Suppressor macrophage treated with lipopolysaccharide for 1 hour (primary cell): ENCODE data around the gene RNF217.
"Not testable (repeated sequence)": the region's sequence is repeated elsewhere in the genome, so short reads cannot be mapped to it uniquely, and the experiment has no call there.

Source experiments
- DNase-seq, 3 donors: peaks; one replicate each; pipeline ENCODE4 v3.0.0-alpha.2; 2020 to 2022

RNF217 gene

DNA sequence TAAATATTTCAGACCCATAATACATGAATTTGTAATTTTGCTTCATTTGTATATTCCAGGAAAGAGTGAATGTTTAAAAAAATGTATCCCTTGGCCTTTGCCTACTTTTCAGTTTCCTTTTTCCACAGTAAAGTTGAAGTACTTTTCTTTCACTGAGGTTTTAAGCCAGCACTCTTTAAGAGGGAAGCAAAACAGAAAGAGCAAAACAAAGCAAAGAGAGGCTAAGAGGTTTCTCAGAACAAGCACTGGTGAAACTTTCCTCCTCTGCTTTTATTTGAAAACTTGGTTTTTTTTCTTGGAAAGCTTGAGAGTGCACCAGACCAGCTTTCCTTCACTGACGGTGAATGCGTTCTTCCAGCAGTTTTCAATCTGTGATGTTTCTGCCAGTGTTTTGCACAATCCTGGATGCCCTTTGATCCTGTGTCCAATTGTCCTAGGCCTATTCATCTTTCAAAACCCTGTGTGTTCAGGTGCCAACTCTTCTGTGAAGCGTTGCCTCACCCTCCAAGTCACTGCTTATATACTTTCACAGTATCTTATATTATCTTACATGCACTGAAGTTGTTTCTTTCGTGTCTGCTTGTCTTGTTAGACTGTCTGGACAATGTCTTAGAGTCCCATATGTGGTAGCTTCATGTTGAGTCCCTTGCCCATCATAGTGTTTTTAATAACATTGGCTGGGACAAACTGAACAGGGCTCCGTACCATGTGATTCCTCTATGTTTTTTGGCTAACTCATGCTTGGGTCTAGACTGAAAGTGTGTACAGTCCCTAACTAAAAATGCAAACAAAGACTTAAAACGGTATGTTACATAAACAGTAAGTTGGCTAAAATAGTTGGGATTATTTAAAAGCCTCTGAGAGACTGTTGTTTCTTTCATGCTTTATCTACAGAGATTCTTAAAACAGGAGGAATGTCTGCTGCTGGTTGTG lies 1.9 kb downstream of the RNF217 start:
- peak; percentile 39 to 69 (median 52) for DNase-seq

DNA sequence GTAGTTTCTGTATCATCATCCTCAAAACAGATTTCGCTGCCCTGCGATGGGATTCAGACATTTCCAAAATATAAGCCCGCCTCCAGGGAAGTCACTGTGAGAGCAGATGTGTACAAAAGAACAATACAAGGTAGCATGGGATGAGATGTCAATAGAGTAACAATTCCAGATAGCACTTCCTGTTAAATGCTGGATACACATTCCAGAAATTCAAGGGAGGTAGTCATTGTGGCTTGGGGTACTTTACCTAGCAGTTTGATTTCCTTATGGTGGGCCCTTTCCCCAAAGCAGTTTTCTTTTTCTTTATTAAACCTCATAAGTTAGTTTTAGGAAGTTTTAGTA lies 2.5 kb downstream of the RNF217 start:
- no peak for DNase-seq

DNA sequence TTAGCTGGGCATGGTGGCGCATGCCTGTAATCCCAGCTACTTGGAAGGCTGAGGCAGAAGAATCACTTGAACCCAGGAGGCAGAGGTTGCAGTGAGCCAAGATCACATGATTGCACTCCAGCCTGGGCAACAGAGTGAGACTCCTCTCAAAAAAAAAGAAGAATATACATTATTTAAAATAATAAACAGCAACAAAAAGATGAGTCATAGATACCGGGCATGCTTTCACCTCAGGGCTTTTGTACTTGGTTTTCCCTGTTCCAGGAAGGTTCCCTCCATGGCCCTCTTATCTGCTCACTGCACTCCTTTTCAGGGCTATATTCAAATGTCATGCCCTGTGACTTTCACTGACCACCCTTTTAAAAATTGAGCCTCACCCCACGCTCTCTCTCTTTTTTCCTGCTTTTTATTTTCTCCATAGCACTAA lies 3.2 kb downstream of the RNF217 start:
- not testable (repeated sequence) for DNase-seq

DNA sequence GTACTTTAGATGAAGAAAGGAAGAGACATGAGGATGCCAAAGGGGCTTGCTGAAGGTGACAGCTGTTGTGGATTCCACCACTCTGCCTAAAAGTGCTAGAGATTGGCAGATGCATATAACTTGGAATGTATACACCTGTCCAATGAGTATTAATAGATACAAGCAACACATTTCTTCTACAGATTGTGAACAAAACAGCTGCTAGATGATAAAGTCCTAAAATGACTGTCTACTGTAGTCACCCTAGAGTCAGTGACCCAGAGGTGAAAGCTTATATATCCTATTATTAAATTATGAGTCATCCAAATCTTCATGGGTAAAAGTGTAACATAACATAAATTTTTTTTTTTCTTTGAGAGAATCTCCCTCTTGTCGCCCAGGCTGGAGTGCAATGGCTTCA lies 5.2 kb downstream of the RNF217 start:
- no peak for DNase-seq

DNA sequence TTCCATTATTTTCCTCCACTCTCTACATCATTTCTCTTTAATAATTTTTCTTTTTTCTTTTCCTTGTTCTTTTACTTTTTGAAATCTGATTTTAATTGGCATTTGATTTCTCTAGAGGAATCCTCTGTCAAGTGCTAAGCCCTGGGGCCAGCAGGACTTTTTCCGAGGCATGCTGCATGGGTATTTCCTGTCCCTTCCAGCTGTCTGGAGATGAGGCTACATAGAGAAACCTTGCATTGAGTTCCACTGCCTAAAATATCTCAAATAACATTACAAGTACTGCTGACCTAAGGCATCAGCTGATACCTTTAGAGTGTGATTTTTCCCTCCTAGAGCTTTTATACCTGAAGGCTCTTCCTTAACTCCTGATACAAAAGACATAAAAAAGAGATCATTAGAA lies 6.2 kb downstream of the RNF217 start:
- DNase-seq, result no peak

DNA sequence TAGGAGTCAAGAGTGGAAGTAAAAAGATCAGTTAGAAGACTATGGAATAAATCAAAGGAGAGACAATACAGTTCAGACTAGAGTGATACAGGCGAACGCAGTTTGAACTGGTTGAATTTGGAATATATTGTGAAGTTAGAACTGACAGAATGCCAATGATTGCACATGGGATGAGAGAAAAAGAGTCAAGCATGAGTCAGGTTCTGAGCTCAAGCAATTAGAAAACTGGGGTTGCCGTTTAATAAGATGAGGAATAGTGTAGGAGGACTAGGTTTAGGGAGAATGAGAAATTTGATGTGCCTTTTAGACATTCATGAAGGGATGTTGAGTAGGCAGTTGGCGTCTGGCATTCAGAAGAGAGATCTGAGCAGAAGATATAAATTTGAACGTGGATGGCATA lies 8.0 kb downstream of the RNF217 start:
- no peak for DNase-seq

DNA sequence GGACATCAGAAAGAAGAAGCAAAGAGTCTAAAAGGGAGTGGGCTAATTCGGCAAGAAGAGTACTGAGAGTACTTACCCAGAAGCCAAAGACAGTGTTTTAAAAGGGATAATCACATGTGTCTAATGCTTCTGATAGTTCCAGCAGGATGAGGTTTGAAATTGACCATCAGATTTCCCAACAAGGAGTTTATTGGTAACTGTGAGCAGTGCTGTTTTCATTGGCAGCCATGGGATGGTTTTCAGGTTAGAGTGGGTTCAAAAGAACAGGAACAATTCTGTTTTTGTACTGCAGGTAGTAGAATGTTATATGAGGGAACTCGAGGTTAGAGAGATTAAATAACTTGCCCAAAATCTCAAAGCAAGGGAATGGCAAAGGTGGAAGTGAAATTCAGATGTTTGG lies 8.5 kb downstream of the RNF217 start:
- no peak for DNase-seq

DNA sequence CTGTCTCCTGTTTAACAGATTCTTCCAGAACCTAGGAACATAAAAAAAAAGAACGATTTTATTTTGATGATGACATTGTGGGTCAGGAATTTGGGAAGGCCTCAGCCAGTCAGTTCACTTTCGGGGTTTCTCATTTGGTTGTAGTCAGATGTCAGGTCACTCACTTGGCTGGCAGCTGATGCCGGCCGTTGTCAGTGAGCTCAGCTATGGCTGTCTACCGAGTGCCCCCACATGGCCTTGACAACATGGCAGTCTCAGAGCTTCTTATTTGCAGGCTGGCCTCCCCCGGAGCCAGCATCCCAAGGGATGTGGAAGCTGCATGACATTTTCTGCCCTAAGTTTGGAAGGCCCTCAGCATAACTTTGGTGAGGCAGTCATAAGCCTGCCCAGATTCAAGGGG lies 11.5 kb downstream of the RNF217 start:
- no peak for DNase-seq

DNA sequence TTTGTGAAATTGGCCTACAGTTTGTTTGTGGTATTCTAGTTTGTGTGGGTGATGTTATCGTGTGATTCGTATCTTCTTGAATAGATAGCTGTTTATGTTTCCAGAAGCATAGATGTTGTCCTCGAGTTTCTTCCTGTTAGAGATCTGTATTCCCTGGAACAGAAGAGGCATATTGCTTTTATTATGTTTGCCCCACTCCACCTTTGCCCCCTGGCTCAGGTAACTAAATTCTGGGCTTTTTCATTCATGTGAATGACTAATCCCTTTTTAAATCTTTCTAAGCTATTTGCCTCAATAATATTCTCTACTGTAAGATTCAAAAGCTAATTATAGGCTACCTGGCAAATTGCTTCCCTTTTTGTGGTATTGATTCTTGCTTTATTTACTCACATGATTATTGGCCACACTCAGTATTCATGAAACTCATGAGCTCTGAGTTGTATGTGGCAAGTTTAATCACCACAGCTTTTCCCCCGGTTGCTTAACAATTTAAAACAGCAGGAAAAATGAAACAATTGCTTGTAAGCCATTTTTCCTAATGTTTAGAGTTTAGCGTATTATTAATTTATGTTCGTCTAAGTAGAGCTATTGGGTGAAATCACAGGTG lies 12.6 kb downstream of the RNF217 start:
- DNase-seq, result no peak

DNA sequence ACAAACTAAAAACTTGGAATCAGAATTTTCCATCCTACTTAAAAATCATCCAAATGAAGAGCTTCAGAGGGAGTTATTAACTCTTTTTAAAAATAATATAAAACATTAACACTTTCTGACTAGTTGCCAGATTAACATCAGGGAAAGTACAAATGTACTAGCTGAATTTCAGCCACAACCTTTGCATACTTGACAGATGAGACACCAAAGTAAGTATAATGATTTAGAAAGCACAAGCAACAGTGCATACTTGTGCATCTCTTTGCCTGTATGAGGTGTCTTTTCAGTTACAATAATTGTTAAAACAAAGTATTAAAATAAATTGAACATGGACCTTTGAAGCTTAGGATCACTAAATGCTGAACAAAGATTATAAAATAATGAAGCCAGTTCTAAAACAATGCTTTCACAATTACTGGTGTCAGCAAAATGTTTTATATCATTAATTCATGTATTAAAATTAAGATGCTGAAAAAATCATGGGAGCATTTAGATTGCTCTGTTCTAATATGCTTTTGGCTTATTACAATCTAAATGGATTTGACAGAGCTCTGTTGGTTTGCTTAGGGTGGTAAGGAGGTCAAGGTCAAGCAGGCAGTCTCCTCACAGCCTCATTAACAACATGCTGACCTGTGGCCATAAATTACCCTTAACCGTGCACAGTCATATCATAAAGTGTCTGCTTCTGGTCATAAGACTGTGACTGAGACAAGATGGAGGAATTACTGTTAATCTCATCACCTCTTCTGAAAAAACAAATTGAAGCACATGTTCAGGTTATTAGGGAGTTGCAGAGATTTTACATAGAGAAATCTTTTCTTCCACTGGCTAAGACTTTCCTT lies 15.1 kb downstream of the RNF217 start:
- DNase-seq, result no peak

DNA sequence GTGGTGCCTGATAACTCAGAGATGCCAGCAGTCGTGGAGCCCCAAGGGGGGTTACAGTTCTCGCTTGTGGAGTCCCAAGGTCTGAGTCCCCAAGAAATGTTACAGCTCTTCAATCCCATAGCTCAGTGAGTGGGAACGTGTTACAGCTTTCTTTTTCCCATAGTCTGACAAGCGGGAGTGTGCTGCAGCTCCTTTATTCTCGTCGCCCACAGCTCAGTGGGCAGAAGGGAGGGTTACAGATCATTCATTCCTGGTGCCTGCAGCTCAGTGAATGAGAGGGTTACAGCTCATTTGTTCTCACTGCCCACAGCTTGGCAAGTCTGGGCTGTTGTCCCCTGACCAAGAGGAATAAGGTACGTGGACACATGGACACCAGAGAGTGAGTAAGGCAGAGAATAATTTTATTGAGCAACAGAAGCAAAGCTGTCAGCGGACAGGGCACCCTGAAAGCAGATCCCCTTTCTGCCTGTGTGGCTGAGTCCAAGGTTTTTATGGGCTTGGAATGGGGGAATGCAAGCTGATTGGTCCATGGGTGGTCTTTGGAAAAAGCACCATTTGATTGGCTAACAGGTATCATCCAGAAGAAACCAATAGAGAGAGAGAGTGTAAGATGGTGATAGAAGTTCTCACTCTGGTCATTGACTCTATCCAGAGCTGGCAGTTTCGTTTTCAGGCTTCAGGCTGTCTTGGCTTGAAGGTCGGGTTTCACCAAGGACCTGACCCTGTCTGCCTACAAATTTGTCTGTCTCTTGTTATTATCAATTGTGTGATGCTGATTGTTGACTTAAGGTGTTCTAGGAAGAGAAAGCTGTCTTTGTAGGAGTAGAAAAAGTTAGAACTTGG lies 16.4 kb downstream of the RNF217 start:
- no peak for DNase-seq

DNA sequence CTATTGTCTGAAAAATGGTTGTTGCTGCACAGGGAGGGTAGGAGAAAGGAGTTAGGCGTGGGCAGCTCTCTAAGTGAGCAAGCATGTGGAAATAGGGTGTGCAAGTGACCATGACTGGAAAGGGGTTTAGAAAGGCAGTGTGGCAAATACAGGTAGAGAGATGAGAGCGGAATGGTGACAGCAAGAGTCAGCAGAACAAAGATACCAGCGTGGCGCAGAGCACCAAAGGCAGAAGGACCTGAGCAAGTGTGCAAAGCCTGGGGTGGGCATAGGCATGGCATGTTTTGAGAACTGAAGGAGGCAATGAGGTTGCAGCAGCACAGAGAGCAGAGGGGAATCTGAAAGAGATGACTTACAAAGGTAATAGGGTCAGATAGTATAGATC lies 17.0 kb downstream of the RNF217 start:
- no peak for DNase-seq

DNA sequence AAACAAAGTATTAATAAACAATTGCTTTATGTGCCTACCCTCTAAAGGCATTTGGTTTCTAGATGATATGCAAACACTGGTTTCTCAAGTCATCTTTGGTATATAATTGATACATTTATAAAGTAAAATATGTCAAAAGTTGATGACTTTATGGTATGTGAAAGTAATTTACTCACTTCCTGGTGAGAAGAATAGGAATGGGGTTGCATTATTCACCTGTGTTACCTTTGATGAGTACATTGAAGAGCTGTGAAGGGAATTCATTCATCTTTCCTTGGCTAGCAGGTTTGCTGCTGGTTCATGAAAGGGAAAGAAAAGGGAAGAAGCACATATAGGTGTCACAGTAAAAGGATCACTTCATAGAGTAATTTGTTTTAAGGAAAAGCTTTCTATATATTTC lies 20.4 kb downstream of the RNF217 start:
- DNase-seq, result no peak

DNA sequence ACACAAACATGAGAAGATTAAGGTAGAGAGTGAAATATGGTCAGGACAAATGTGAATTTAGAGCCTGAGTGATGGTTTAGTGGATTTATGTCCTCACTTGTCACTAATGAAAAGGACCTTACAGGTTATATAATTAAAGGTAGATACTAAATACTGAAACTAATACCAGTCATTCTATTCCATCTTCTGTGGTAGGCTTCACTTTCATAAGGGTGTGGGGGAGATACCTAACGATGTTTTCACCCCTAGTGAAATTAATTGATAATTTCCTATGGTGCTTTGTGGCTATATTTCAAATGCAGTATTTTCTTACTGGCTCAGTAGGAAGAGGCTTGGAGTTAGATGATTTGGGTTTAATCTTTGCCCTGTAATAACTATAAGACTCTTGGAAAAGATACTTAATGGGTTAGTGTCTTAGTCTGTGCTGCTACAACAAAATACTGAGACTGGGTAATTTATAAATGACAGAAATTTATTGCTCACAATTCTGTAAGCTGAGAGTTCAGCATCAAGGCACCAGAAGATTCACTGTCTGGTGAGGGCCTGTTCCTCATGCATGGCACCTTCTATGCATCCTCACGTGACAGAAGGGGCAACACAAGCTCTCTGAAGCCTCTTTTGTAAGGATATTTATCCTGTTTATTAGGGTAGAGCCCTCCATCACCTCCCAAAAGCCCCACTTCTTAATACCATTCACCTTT lies 21.3 kb downstream of the RNF217 start:
- DNase-seq, result no peak

DNA sequence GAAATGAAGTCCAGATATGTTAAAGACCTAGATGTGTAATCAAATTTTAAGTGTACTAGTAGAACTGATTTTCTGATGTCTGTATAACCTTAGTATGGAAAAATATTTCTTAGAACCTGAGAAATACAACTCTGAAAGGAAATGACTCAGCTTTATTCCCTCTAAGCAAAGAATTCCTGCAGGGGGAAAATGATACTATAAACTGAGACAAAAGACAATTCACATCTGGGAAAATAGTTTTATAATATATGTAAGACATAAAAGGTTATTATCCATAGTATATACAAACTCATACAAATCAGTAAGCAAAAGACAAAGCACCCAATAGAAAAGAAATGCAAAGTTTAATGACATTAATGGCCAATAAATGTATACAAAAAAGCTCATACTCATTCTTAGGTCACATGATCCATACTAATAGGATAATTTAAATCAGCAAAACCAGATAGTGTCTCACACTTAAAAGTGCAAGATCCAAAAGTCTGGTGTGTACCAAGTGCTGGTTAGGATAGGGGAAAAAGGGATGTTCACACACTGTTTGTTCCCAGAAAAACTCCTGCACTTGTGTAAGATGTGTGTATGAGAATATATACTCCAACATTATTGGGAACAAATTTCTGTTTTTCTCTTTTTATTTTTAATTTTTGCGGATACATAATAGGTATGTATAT lies 22.6 kb downstream of the RNF217 start:
- no peak for DNase-seq

DNA sequence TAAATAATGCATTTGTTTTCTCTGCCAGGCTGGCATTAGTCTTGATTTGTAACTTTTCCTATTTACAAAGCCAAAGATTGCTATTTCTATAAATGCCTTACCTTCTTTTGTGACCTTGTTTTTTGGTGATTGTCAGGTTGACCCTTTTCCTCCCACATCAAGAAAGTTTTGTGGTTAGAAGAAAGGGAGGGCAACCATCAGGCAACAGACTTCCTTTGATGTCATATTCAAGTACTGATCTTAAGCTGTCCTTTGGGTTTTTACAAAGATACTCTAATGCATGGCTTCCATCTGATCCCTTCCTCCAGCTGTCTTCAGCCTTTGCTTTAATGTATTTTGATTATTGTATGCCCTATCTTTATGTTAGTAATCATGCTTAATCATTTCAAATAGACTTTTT lies 23.9 kb downstream of the RNF217 start:
- no peak for DNase-seq

DNA sequence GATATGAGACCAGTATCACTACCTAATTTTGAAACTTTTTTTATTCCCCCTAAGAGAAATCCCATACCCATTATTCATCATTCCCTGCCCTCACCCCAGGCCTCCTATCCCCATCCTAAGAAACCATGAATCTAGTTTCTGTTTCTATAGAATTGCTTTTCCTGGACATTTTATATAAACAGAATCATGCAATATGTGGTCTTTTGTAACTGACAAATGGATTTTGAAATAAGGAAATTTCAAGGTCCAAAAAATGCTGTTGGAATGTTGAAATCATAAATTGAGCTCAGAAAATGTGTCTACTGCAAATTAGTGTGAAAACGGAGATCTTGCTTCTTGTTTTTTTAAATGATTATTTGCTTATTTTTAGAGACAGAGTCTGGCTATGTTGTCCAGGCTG lies 25.1 kb downstream of the RNF217 start:
- peak; percentile 18 to 68 (median 48) for DNase-seq

DNA sequence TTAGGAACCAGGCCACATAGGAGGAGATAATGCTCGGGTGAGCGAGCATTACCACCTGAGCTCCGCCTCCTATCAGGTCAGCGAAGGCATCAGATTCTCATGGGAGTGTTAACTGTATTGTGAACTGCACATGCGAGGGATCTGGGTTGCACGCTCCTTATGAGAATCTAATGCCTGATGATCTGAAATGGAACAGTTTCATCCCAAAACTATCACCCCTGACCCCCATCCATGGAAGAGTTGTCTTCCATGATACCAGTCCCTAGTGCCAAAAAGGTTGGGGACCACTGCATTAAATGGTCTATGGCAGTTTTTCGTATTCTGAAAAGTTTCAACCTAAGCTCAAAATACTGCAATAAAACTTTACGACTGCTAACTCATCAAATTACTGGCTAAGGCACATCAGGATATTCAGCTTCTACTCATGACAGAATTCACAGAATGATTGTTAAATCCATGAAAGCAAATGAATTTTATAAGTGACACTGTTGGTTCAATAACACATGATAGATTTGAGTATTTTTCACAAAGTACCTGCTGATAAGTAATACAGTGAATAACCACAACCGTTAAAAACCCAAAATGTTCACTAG lies 25.9 kb downstream of the RNF217 start:
- no peak for DNase-seq

DNA sequence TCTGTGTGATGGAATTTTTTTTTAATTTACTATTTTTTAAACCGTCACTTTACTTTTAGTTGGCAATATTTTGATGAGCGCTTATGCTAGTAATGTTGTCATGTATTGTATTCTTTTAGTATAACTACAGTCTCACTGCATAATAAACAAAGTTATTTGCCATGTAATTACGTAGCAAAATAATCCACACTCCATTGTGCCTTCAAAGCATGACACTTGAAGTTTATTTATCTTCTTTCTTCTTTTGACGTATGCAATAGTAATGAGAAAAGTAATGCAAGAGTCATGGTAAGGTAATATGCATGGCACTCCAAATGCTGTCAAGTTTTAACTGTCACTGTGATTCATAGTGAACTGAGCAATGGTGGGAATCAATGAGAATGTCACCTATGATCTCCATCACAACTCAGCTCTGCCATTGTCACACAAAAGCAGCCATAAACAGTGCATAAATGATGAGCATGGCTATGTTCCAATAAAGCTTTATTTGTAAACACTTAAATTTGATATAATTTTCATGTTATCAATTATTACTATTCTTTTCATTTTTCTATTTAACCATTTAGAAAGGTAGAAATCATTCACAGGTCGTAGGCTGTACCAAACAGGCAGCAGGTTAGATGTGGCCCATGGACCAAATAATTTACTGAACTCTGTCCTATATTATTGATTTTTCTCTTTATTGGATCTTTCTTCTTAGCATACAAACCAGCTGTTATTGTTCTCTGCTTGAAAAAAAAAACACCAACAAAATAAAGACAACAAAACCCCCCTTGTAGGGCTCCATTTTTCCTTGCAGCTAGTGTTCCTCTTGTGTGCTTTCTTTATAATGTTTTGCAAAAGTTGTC lies 27.1 kb downstream of the RNF217 start:
- no peak for DNase-seq

DNA sequence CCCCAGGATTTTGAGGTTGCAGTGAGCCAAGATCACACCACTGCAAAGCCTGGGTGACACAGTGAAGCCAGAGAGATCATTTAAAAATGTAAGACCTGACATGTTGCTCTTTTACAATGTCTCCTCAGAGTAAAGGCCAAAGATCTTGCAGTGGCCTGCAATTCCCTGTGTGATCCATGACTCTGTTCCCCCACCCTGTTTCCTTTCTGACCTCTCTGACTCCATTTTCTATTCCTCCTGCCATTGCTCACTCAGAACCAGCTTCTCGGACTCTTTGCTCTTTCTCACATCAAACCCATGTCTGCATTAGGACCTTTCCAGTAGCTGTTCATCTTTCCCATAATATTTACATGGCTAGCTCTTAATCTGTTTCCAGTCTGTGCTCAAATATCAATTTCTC lies 28.8 kb downstream of the RNF217 start:
- no peak for DNase-seq
